GM18873 (cell line): ENCODE measurements around the gene OTOF.

Source experiments
- ATAC-seq: cut with Tn5 transposase; IDR thresholded peaks from one replicate; pipeline ENCODE4 v1.9.1; 2021; ENCODE audit warnings: mild to moderate bottlenecking, moderate library complexity, moderate number of reproducible peaks; ENCODE audit not compliant: unreplicated experiment, low FRiP score

The OTOF gene

GRCh38 chr2:26503231-26503880 is 25.4 kb upstream of the OTOF start:
- no peak for ATAC-seq

- ATAC-seq, result no peak
Observed at GRCh38 chr2:26500406-26500805, 22.5 kb upstream of the OTOF start.

- no peak for ATAC-seq
Observed at GRCh38 chr2:26495705-26496297, 17.9 kb upstream of the OTOF start.

- no peak for ATAC-seq
Observed at GRCh38 chr2:26494891-26495290, 17.0 kb upstream of the OTOF start.

- ATAC-seq, result no peak
Observed at GRCh38 chr2:26494199-26494598, 16.3 kb upstream of the OTOF start.

GRCh38 chr2:26493566-26493965 is 15.6 kb upstream of the OTOF start:
- no peak for ATAC-seq

- ATAC-seq, result no peak
Observed at GRCh38 chr2:26492749-26493515, 15.0 kb upstream of the OTOF start.

GRCh38 chr2:26491563-26492167 is 13.7 kb upstream of the OTOF start:
- no peak for ATAC-seq

- ATAC-seq, result no peak
Observed at GRCh38 chr2:26489213-26489850, 11.4 kb upstream of the OTOF start.

- no peak for ATAC-seq
Observed at GRCh38 chr2:26488463-26489212, 10.7 kb upstream of the OTOF start.

- no peak for ATAC-seq
Observed at GRCh38 chr2:26487192-26487591, 9.3 kb upstream of the OTOF start.

- no peak for ATAC-seq
Observed at GRCh38 chr2:26486789-26487188, 8.9 kb upstream of the OTOF start.

GRCh38 chr2:26485725-26486418 is 7.9 kb upstream of the OTOF start:
- ATAC-seq, result no peak

GRCh38 chr2:26485099-26485498 is 7.2 kb upstream of the OTOF start:
- ATAC-seq, result no peak

GRCh38 chr2:26484579-26484978 is 6.7 kb upstream of the OTOF start:
- no peak for ATAC-seq

- ATAC-seq, result no peak
Observed at GRCh38 chr2:26483957-26484565, 6.1 kb upstream of the OTOF start.

GRCh38 chr2:26483516-26483915 is 5.6 kb upstream of the OTOF start:
- no peak for ATAC-seq

- ATAC-seq, result no peak
Observed at GRCh38 chr2:26483027-26483326, 5.1 kb upstream of the OTOF start.
